SKM-1 treated with dmso at 0.1 percent for 144 hours (cell line): ENCODE data around the gene GFAP.

ENCODE experiments used
- DNase-seq: peaks from one replicate; lab custom pipeline; 2025; ENCODE audit not compliant: unreplicated experiment; lab: John Stamatoyannopoulos, UW

GFAP gene

DNA sequence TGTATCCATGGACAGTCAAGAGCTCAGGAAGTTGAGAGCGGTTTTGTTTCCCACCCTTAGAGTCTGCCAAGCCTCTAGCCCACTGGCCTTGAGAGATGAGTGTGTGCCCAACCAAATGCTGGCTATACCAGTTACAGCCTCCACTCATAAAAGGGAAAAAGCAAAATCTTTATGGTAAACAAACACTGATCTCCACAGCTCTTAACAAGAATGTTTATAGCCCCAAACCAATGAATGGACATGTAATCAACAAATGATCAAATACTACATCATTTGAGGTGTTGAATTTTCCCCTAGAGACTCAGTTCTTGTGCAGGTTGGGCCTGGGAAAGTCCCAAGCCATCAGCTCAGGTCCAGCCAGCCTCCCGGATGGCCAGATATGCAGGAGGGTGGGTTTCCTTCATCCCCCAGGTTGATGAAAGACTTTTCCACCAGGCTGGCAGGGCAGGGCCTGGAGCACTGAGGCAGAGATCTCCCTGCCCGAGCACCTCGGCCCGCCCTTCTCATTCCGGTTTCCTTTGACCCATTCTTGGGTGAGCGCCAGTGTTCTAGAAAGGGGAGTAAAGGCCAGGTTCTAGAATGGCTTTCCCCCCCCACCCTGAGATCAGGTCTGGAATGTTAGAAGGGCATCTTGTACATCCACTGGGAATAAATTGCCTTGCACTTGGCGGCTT is 12.2 kb downstream of the GFAP start:
- DNase-seq = no peak

DNA sequence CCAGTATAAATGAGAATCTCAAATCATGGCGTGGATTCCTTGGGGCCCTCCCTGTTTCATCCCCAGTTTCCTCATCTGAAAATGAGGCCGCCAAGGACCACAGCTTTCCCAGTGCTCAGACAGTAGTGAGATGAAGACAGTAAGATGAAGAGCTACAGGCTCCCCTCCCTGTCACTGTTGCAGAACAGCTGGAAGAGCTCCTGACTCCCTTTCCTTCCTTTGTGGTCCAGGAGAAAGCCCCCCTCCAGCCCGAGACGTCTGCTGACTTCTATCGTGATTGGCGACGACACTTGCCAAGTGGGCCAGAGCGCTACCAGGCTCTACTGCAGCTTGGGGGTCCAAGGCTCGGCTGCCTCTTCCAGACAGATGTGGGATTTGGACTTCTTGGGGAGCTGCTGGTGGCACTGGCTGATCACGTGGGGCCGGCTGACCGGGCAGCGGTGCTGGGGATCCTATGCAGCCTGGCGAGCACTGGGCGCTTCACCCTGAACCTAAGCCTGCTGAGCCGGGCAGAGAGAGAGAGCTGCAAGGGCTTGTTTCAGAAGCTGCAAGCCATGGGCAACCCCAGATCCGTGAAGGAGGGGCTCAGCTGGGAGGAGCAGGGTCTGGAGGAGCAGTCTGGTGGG is 13.1 kb downstream of the GFAP start:
- no peak for DNase-seq

DNA sequence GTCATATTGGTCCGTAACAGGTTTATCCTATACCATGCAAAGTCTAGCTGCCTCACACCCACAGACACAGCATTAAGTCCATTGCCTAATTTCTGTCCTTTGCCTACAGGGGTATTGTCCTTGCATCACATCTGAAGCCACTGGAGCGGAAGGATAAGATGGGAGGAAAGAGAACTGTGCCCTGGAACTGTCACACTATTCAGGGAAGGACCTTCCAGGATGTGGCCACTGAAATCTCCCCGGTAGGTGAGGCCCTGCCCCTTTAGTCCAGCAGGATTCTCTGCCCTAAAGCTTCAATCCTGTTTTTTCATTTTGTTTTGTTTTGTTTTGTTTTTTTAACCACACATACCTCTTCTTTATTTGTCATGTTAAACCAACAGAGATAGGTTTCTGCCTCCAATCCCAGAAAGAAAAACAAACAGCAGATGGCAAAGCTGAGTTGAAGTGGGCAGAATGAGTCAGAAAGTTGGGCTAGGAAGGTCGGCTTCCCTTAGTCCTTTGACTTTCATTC is 13.8 kb downstream of the GFAP start:
- DNase-seq = peak; percentile 63

DNA sequence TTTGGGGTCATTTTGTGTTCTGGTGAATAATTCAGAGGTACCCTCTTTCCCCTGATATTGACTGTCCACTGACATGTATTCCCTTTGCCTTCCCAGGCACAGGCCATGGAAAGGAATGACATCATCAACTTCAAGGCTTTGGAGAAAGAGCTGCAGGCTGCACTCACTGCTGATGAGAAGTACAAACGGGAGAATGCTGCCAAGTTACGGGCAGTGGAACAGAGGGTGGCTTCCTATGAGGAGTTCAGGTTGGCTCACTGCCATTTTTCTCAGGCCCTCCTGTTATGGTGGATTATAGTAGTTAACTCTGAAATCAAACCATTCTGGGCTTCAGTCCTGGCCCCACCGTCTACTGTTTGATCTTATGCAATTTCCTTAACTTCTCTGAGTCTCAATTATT is 14.4 kb downstream of the GFAP start:
- no peak for DNase-seq

DNA sequence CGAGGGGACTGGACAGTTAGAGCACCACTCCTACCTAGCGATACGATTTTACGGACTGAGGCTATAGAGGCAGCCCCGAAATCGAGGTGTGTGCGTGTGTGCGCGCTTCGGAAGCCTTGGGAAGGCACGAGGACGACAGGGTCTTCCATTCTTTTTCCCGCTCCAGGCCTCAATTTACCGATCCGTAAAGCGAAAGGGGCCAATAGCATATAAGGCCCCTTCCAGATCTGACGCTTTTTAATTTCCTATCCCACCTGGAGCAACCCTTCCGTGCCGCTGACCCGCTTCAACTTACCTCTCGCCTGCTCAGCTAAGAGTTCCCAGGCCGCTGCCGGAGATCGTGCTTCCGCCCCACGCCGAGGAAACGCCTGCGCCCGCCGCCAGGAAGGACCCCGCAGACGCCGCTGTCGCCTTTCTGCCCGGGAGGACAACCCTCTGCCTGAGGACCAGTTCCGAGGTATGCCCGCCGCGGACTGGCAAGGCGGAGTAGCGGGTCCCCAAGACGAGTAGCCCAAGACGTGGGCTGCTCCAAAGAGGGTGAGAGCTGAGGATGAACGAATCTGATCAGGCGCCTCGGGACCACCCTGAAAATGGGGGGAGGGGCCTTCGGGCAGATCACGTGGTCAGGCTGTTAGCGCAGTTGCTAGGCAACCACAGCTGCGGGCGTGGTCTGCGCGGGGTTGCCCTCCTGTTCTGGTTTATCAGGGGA is 16.1 kb downstream of the GFAP start, which contains the start of gene EFTUD2:
Gene EFTUD2 (minus strand): TSS at position 372 of the 709 bp plus-strand sequence. CDS start 4,924 bp downstream, outside the sequence.
- DNase-seq = peak; percentile 90

DNA sequence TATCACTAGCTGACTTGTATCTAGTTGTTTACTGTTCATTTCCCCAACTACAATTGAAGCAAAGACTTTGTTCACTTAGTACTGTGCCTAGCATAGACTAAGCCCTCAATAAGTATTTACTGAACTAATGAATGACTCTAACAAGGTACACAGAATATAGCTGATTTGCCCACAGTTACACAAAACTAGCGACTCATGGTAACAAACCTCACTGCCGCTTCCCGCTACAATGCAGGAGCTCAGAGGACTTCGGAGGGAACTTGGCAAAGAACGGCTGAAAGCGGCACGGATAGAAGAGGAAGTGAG is 16.6 kb downstream of the GFAP start:
- DNase-seq = peak; percentile 63

DNA sequence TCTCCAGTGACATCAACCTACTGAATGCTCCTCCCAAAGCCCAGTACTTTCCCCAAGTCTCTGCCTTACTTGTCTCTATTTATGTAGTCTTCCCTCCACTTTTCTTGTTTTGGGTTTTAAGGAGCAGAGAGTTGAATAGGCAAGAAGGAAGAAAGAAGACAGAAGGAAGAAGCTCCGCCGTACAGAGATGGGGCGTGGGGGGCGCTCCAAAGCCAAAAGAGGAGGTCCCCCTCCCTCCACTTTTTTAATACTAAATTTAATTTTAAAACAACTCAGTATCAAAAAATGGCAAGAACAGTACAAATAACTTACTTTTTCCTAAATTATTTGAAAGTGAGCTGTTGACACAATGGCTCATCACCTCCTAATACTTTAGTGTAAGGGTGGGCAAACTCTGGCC is 20.7 kb downstream of the GFAP start:
- DNase-seq = no peak

DNA sequence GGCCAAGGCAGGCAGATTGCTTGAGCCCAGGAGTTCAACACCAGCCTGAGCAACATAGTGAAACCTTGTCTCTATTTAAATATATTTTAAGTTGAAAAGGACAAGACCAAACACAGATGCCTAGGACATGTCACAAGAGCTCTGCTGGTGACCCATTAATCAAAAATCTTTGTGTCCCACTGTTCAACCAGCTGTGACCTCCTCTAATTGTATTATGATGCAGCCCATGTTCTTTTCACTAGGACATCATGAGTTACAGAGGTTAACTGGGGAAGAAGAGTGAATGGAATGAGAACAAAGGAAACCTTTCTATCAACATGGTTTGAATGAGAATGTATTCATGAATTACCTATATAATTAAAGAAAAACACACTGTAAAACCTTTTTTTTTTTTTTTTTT is 23.1 kb downstream of the GFAP start:
- DNase-seq = no peak

DNA sequence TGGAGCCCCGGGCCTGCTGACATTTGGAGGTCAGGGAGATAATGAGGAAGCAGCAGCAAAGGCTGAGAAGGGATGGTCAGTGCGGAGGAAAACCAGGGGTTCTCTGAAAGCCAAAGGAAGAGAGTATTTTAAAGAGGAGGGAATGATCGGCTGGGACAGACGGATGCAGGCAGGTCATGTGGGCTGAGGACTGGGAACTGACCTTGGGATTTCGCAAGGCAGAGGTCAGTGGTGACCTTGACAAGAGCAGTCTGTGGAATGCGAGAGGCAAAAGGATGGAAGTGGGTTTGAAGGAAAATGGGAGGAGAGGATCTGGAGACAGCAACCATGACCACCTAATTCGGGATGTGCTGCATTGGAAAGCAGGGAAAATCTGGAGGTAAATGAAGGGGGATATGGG is 26.3 kb downstream of the GFAP start:
- DNase-seq = no peak

DNA sequence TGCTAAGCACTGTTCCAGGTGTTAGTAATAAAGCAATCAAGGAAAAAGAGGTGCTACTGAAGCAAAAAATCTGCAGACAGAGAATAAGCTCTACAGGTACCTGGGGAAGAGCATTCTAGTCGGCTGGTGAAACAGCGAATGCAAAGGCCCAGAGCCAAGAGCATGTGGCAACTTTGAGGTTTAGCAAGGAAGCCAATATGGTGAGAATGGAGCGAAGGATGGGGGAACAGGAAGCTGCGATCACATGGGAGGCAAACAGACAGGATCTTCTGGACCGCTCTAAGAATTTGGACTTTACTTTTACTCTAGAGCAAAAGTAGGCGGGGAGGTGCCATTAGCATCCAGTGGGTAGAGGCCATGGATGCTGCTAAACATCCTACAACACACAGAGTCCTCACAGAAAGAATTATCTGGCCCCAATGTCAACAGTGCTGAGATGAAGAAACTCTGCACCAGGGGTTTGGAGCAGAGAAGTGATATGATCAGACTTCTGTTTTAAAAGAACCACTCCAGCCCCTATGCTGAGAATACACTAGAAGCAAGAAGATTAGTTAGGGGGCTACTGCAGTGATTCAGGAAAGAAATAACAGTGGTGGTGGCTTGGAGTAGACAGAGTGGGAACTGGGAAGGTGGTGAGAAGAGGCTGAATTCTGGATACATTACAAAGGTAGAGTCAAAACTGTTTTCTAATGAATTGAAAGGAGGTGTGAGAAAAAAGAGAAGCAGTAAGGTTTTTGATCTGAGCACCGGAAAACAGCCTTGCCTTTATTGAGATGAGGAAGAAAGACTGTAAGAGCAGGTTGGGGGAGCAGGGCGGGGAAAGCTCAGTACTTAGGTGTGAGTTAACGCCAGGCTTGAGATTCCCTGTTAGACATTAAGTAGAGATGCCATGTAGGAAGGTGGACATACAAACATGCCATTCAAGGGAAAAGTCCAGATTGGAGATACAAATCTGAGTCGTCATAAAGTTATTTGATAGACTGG is 27.0 kb downstream of the GFAP start:
- DNase-seq = peak; percentile 60

DNA sequence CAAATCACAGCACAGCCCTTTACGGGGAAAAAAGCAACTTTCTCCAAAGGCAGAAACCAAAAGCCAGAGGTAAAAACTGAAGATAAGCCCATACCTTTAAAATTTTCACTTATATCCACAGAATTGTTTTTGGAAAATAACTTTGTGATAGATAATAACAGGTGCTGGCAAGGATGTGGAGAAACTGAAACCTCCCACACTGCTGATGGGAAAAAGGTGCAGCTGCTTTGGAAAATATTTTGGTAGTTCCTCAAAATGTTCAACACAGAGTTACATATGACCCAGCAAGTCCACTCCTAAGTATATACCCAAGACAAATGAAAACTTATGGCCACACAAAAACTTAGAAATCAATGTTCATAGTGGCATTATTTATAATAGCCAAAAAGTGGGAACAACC is 28.3 kb downstream of the GFAP start:
- DNase-seq = no peak

DNA sequence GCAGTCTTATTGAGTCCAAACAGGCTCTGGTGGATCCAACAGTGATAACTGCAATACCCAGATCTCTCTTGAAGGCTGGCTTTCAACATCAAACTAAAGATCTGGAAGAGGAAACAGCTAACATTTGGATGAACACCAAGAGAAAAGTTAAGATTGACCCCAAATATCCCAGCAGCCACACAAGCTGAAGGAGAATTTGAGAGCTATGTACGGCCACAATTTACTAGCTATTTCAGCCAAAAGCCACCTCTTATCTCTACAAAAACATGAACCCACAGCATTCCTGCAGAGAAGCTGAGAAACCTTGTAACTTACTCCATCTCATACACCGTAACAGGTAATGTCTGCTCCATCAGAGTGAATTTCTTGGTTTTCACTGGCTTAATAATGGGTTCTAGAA is 30.4 kb downstream of the GFAP start:
- no peak for DNase-seq

DNA sequence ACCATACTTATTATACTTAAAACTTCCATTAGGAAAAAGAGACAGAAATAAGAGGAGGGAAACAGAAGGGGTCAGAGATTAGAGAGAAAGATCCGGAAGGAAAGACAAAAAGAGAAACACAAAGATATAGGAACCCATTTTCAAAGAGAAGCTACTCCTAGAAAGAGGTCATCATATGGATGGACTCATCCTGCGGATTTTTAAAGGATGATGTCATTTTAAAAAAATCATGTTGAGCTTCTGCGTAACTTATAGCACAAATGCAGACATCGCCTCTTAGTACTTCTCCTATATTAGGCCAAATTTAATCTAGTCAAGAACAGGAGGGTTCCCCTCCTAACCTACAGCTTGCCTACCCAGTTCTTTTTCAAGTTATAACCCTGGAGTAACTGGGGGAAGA is 34.2 kb downstream of the GFAP start:
- no peak for DNase-seq

DNA sequence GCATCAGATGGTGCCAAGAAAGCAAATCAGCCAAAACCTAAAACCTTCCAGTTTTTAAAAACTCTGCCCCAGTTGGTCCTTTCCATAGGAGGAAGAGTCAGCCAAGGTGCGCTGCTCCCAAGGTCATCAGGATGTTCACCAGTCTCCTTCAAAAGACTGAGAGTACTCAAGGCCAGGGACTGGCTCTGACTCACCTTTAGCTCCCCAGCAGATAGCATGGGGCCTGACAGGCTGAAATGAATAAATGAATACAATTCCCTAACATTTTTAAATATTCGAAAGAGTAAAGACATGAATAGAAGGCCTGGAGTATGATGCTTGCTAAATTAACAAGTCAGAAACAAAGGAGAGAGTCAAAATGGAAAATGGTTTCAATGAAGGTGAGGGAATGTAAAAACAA is 35.2 kb downstream of the GFAP start:
- DNase-seq = no peak

DNA sequence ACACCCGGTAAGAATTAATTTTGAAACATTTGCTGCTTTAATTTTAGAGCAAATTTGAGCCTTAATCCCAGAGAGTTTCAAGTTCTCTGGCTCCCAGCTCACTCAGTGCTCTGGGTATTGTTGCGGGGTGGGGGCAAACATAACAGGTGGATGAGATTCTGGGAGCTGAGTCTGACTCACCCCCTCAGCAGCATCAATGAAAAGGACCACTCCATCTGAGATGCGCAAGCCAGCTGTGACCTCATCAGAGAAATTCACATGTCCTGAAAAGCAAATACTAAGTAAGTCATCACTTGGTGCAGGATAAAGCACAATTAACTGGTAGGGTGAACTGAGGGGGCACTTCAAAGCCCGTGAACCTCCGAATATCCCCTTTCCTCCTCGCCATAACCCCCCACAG is 35.9 kb downstream of the GFAP start:
- no peak for DNase-seq

DNA sequence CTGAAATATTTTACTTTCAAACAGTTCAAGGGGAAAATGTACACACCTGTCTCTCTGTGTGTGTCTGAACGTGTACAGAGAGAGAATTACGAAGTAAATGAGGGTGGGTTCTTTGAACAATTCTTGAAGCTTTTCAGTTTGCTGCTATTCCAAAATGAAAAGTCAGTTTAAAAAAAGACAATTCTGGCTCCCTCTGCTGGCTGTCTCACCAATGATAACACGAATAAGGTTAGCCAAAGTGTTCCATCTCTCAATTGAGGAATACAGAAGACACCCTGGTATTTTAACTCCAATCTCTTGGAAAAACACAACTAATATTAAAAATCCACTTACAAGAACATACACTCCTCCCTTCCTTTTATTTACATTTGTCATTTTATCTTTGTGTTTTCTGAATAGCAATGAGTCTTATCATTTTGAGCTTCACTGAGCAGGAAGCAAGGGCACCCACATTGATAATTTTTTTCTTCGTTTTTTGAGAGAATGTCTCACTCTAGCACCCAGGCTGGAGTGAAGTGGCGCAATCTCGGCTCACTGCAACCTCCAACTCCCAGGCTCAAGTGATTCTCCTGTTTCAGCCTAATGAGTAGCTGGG is 36.6 kb downstream of the GFAP start:
- peak; percentile 13 for DNase-seq

DNA sequence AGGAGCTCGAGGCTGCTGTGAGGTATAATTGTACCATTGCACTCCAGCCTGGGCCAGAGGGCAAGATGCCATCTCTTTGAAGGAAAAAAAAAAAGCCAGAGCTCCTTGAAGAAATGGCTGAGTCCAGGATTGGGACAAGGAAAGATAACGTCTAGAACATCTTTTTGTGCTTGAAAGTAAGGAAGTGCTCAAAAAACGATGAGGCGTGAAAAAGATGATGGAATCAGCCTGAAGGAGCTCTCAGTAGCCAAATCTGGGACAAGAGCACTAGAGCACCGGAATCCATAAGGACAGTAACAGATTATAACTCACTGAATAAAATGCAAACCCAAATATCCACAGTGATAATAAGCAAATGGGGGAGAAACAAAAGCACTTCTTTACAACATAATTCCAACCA is 38.2 kb downstream of the GFAP start:
- no peak for DNase-seq

DNA sequence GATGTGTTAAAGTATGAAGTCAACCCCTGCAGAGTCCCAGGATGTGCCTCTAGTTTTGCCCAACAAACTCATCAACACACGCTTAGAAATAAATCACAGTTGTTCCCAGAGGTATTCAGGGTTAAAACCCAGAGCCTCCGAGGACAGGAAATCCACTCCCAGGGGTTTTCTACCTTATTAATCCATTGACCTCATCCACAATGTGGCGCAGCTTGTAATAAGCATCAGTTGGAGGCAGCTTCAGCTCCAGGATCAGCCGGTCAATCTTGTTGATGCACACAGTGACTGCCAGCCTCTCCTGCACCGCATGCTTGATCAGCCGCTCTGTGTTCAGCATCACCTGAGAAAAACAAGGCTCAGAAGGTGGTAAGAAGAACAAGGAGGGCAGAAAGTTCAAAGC is 39.5 kb downstream of the GFAP start:
- no peak for DNase-seq

DNA sequence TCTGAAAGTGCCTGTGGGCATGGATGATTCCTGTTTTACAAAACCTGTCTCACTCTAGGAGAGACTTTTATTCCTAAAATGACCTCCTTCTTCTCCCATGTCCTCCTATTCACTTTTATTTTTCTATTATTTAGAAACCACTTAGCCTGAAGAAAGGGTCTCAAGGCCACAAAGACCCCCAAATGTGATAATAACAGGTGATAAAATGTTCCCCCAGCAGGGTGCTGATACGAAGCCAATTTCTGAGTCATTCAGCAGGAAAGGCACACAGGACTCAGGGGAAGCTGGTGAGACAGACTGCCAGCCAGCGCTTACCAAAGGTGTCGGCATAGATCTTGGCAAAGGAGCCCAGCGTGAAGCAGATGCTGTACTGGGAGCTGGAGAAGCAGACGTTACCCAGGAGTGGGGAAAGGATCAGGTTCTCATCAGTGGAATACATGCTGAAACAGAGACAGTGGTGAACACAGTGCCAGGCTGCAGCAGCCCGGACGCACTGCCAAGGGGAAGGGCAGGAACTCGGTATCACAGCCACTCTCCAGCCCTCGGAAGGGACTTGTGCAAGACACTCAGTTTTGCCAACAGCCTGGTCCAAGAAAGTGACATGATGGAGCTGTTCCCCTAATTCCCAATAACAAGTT is 43.0 kb downstream of the GFAP start:
- no peak for DNase-seq

DNA sequence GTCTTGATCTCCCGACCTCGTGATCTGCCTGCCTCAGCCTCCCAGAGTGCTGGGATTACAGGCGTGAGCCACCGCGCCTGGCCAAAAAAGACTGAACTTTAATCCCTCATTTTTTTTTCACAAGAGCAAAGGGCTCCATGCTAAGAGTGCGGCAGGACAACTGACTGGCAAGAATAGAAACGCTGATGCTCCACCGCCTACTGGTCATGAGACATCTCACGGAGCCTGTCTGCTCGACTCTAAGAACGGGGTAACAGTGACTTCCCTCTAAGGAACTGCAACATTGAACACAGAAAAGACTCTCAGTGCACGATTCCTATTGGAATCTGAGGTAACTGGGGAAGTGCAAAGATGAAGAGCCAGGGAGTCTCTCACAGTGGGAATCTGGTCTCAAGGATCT is 43.7 kb downstream of the GFAP start:
- no peak for DNase-seq
